ENCODE data around the gene TAF4.

Gene TAF4

GRCh38 chr20:61929561-61929960, 136.1 kb downstream of the TAF4 start:
- no peak for DNase-seq

- DNase-seq, result no peak
Observed at GRCh38 chr20:61927826-61928541, 137.7 kb downstream of the TAF4 start.

- no peak for DNase-seq
Observed at GRCh38 chr20:61927193-61927825, 138.4 kb downstream of the TAF4 start.

- no peak for DNase-seq
Observed at GRCh38 chr20:61926796-61927192, 138.9 kb downstream of the TAF4 start.

- no peak for DNase-seq
Observed at GRCh38 chr20:61926253-61926613, 139.4 kb downstream of the TAF4 start.

GRCh38 chr20:61925555-61926252, 140.0 kb downstream of the TAF4 start:
- no peak for DNase-seq

DNA sequence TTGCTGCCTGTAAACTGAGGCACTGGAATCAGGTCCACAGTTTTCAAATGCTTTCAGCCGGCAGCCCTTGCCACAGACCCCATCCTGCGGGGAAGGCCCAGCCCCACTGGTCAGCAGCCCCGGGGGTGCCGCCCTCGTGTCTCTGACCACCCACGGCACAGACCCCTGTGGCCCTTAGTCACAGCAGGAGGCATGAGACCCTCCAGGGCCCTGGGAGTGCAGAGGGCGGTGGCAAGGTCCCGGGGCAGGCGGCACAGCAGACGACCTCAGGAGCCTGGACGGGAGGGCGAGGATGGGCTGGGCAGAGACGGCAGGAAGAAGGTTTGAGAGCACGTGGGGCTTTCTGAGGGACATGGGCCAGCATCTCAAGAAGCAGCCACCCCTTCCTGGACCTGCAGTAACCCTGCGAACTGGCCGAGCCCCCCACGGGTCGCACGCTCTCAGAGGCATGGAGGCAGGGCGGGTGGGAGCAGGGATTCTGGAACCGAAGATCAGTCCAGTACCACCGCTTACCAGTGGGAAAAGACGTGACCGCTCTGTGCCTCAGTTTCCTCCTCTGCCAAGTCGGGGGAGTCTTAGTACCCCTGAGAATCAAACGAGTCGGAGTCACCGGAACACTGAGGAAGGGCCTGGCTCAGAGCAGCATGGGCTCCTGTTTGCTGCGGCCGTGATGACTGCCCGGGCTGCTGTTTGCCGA, 140.7 kb downstream of the TAF4 start:
- no peak for DNase-seq
